Sigmoid colon (tissue), 4 donors: ENCODE data around the gene RSAD1.

Experiments used
- EP300 ChIP-seq, 4 donors: sonication (generic); formaldehyde crosslinking; IDR thresholded peaks; one replicate each; pipeline ENCODE4 v1.6.1; 2017; ENCODE audit warnings: antibody characterized with exemption in 4 of 4
- POLR2A ChIP-seq, 2 donors: fragments of 450-650 bp; IDR thresholded peaks; one replicate each; pipeline ENCODE4 v1.6.1; 2016; ENCODE audit warnings: antibody characterized with exemption in 2 of 2, mild to moderate bottlenecking in 2 of 2, moderate library complexity in 2 of 2
- TF ChIP-seq, protein P1 (sequence below), 4 experiments: fragments of 450-650 bp in 3 of 4; fragments of 200-600 bp in 1 of 4; IDR thresholded peaks; one replicate each; pipeline ENCODE4 v1.5.1; 2016 to 2019; ENCODE audit warnings: antibody characterized with exemption in 4 of 4, mild to moderate bottlenecking in 3 of 4, moderate library complexity in 2 of 4

GRCh38 chr17:50493744-50494143 is 15.1 kb downstream of the RSAD1 start:
- TF ChIP-seq POLR2A (IDR thresholded peaks at IDR 0.05) = no peak
- no peak for TF ChIP-seq EP300 (IDR thresholded peaks at IDR 0.05)
- TF ChIP-seq, protein P1, sequence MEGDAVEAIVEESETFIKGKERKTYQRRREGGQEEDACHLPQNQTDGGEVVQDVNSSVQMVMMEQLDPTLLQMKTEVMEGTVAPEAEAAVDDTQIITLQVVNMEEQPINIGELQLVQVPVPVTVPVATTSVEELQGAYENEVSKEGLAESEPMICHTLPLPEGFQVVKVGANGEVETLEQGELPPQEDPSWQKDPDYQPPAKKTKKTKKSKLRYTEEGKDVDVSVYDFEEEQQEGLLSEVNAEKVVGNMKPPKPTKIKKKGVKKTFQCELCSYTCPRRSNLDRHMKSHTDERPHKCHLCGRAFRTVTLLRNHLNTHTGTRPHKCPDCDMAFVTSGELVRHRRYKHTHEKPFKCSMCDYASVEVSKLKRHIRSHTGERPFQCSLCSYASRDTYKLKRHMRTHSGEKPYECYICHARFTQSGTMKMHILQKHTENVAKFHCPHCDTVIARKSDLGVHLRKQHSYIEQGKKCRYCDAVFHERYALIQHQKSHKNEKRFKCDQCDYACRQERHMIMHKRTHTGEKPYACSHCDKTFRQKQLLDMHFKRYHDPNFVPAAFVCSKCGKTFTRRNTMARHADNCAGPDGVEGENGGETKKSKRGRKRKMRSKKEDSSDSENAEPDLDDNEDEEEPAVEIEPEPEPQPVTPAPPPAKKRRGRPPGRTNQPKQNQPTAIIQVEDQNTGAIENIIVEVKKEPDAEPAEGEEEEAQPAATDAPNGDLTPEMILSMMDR (IDR thresholded peaks at IDR 0.05) = no peak
